ENCODE data around the gene CD93.

Gene CD93

GRCh38 chr20:23099791-23100719 lies 13.9 kb upstream of the CD93 start:
- DNase-seq (ENCODE audit: low read depth, low spot score) = no peak

- DNase-seq (ENCODE audit: low read depth, low spot score) = no peak
These were observed 11.8 kb upstream of the CD93 start for GRCh38 chr20:23097636-23098580.

GRCh38 chr20:23096986-23097520 lies 10.9 kb upstream of the CD93 start:
- no peak for DNase-seq (ENCODE audit: low read depth, low spot score)

GRCh38 chr20:23096097-23096496 lies 10.0 kb upstream of the CD93 start:
- DNase-seq (ENCODE audit: low read depth, low spot score) = no peak

- DNase-seq (ENCODE audit: low read depth, low spot score) = no peak
These were observed 9.4 kb upstream of the CD93 start for GRCh38 chr20:23095499-23095898.

- no peak for DNase-seq (ENCODE audit: low read depth, low spot score)
These were observed 8.8 kb upstream of the CD93 start for GRCh38 chr20:23094927-23095326.

GRCh38 chr20:23094213-23094896 lies 8.2 kb upstream of the CD93 start:
- no peak for DNase-seq (ENCODE audit: low read depth, low spot score)

- no peak for DNase-seq (ENCODE audit: low read depth, low spot score)
These were observed 7.5 kb upstream of the CD93 start for GRCh38 chr20:23093613-23094012.

- DNase-seq (ENCODE audit: low read depth, low spot score) = no peak
These were observed 6.9 kb upstream of the CD93 start for GRCh38 chr20:23092861-23093495.

- no peak for DNase-seq (ENCODE audit: low read depth, low spot score)
These were observed 6.2 kb upstream of the CD93 start for GRCh38 chr20:23092384-23092756.

GRCh38 chr20:23091721-23092383 lies 5.7 kb upstream of the CD93 start:
- DNase-seq (ENCODE audit: low read depth, low spot score) = no peak

- no peak for DNase-seq (ENCODE audit: low read depth, low spot score)
These were observed 4.8 kb upstream of the CD93 start for GRCh38 chr20:23090878-23091277.

GRCh38 chr20:23090147-23090546 lies 4.0 kb upstream of the CD93 start:
- DNase-seq (ENCODE audit: low read depth, low spot score) = no peak

GRCh38 chr20:23088866-23089265 lies 2.7 kb upstream of the CD93 start:
- DNase-seq (ENCODE audit: low read depth, low spot score) = no peak

- no peak for DNase-seq (ENCODE audit: low read depth, low spot score)
These were observed 1.6 kb upstream of the CD93 start for GRCh38 chr20:23087587-23088251.

- no peak for DNase-seq (ENCODE audit: low read depth, low spot score)
These were observed 847 bp upstream of the CD93 start for GRCh38 chr20:23086931-23087411.

- DNase-seq (ENCODE audit: low read depth, low spot score) = no peak
These were observed 578 bp downstream of the CD93 start for GRCh38 chr20:23085436-23086055.

- DNase-seq (ENCODE audit: low read depth, low spot score) = no peak
These were observed 1.2 kb downstream of the CD93 start for GRCh38 chr20:23084845-23085365.

- DNase-seq (ENCODE audit: low read depth, low spot score) = no peak
These were observed 1.8 kb downstream of the CD93 start for GRCh38 chr20:23084282-23084844.

Measured in brain pericyte (primary cell).